ENCODE results near the gene HDGFL2.

Gene HDGFL2

GRCh38 chr19:4492337-4493103 is 20.4 kb downstream of the HDGFL2 start:
- Histone ChIP-seq H2AFZ (ENCODE audit: low read depth) (no peak overlapping the region), H3K79me2 (ENCODE audit: insufficient read depth, low read depth) (no peaks in the 10 kb centered on the region), H3K9ac (no peak overlapping the region), H3K27ac (no peak overlapping the region), H3K27me3 (ENCODE audit: insufficient read depth, low read depth) (no peaks in the 10 kb centered on the region), H3K4me2 (no peak overlapping the region), H4K20me1 (ENCODE audit: insufficient read depth) (no peaks in the 10 kb centered on the region), H3K36me3 (ENCODE audit: insufficient read depth) (no peaks in the 10 kb centered on the region), H3K4me3 (IDR thresholded peaks at IDR 0.05; ENCODE audit: insufficient read depth, low read depth, low read length) (no peak overlapping the region), H3K4me1 (ENCODE audit: low read depth, poor library complexity, severe bottlenecking) (no peaks in the 10 kb centered on the region)
- no peak for TF ChIP-seq CTCF (conservative IDR thresholded peaks at IDR 0.05; ENCODE audit: low read depth, low read length)

- H3K9ac ChIP-seq = no peak overlapping the region
- H3K27ac ChIP-seq = no peak overlapping the region
- no peak overlapping the region for H3K4me3 ChIP-seq (IDR thresholded peaks at IDR 0.05; ENCODE audit: insufficient read depth, low read depth, low read length)
- no peaks in the 10 kb centered on the region for H3K4me1 ChIP-seq (ENCODE audit: low read depth, poor library complexity, severe bottlenecking)
- no peak for TF ChIP-seq CTCF (conservative IDR thresholded peaks at IDR 0.05; ENCODE audit: low read depth, low read length)
- H3K79me2 ChIP-seq (ENCODE audit: insufficient read depth, low read depth) = no peaks in the 10 kb centered on the region
- H3K27me3 ChIP-seq (ENCODE audit: insufficient read depth, low read depth) = no peaks in the 10 kb centered on the region
- no peaks in the 10 kb centered on the region for H4K20me1 ChIP-seq (ENCODE audit: insufficient read depth)
- no peak overlapping the region for H2AFZ ChIP-seq (ENCODE audit: low read depth)
- no peaks in the 10 kb centered on the region for H3K36me3 ChIP-seq (ENCODE audit: insufficient read depth)
- H3K4me2 ChIP-seq = no peak overlapping the region
These were observed 21.2 kb downstream of the HDGFL2 start for GRCh38 chr19:4493104-4493928.

- no peak overlapping the region for H3K4me3 ChIP-seq (IDR thresholded peaks at IDR 0.05; ENCODE audit: insufficient read depth, low read depth, low read length)
- H3K27ac ChIP-seq = no peak overlapping the region
- H3K9ac ChIP-seq = no peak overlapping the region
- no peaks in the 10 kb centered on the region for H3K79me2 ChIP-seq (ENCODE audit: insufficient read depth, low read depth)
- TF ChIP-seq CTCF (conservative IDR thresholded peaks at IDR 0.05; ENCODE audit: low read depth, low read length) = no peak
- H4K20me1 ChIP-seq (ENCODE audit: insufficient read depth) = no peaks in the 10 kb centered on the region
- H2AFZ ChIP-seq (ENCODE audit: low read depth) = no peak overlapping the region
- H3K36me3 ChIP-seq (ENCODE audit: insufficient read depth) = no peaks in the 10 kb centered on the region
- no peaks in the 10 kb centered on the region for H3K27me3 ChIP-seq (ENCODE audit: insufficient read depth, low read depth)
- H3K4me2 ChIP-seq = no peak overlapping the region
- H3K4me1 ChIP-seq (ENCODE audit: low read depth, poor library complexity, severe bottlenecking) = no peaks in the 10 kb centered on the region
These were observed 22.0 kb downstream of the HDGFL2 start for GRCh38 chr19:4493929-4494690.

- Histone ChIP-seq H3K4me1 (ENCODE audit: low read depth, poor library complexity, severe bottlenecking) (no peaks in the 10 kb centered on the region), H4K20me1 (ENCODE audit: insufficient read depth) (no peaks in the 10 kb centered on the region), H3K4me2 (no peak overlapping the region), H3K36me3 (ENCODE audit: insufficient read depth) (no peaks in the 10 kb centered on the region), H2AFZ (ENCODE audit: low read depth) (no peak overlapping the region), H3K4me3 (IDR thresholded peaks at IDR 0.05; ENCODE audit: insufficient read depth, low read depth, low read length) (no peak overlapping the region), H3K27ac (no peak overlapping the region), H3K27me3 (ENCODE audit: insufficient read depth, low read depth) (no peaks in the 10 kb centered on the region), H3K79me2 (ENCODE audit: insufficient read depth, low read depth) (no peaks in the 10 kb centered on the region), H3K9ac (no peak overlapping the region)
- no peak for TF ChIP-seq CTCF (conservative IDR thresholded peaks at IDR 0.05; ENCODE audit: low read depth, low read length)
These were observed 22.6 kb downstream of the HDGFL2 start for GRCh38 chr19:4494691-4495064.
